HG03097 (cell line): Measurements from ENCODE around the gene KRTAP20-2.

Source experiments
- ATAC-seq: cut with Tn5 transposase; IDR thresholded peaks from one replicate; pipeline ENCODE4 v1.9.1; 2021; ENCODE audit not compliant: unreplicated experiment, low FRiP score

The KRTAP20-2 gene

DNA sequence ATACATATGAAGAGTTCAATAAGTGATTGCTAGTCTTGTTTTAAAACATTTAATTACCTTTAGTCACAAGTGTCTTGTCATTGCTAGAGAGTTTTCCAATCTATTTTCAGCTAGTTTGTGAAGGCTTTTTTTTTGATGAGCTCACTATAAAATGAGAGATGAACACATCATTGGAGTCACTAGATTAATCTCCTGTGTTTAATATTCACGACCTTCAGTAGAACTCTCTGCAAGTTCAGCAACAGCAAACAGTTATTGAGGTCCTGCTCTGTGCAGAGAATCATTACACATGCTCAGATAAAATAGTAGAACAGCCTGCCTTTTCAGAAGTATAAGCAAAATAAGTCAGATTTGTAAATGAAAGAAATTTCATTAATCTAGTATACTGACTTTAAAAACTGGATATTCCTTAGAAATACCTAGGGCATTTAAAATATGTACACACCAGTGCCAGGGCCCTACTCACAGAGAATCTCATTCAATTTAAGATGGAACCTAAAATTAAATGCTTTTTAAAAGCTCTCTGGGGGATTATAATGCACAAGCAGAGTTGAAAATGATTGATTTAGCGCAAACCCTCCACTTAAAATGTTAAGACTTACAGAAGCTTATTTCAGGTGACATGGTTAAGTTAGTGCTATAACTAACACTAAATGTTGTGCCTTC lies 38.1 kb downstream of the KRTAP20-2 start:
- no peak for ATAC-seq

- no peak for ATAC-seq
Measured at GRCh38 chr21:30674312-30674711, 39.3 kb downstream of the KRTAP20-2 start.

DNA sequence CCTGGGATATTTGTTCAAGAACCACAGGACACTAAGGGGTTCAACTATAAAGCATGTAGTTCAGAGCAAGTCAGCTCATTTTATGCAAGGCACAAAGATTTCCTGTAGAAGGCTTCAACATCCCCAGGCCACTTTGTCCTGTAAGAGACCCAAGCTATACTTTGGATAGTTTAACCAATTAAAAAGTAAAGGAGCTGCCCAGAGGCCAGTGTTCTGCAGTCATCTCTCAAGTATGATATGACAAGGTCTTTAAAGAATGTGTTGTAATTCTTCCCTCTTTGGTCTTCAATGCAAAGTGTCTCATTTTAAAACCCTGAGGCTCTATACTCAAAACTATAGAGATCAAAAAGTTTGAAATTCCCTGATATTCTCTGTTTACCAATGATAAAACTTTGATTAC lies 41.7 kb downstream of the KRTAP20-2 start:
- no peak for ATAC-seq

- ATAC-seq, result no peak
Measured at GRCh38 chr21:30680586-30680985, 45.6 kb downstream of the KRTAP20-2 start.

GRCh38 chr21:30684506-30684905 lies 49.5 kb downstream of the KRTAP20-2 start:
- ATAC-seq, result no peak
